Activated naive CD4-positive, alpha-beta T cell treated with anti-CD3 and anti-CD28 coated beads, Interleukin-2, amount 50 U/mL, for 24 hours (primary cell): ENCODE results near the gene STAT4.
A peak's percentile ranks its signal among the peaks of the same experiment; 100 is the strongest.

Source experiments
- H3K27ac Mint-ChIP-seq: one replicate; pipeline ENCODE4 v1.8.0; 2021; ENCODE audit warnings: mild to moderate bottlenecking, mixed read lengths
- H3K27me3 Mint-ChIP-seq: one replicate; pipeline ENCODE4 v1.8.0; 2021; ENCODE audit warnings: mixed read lengths
- H3K36me3 Mint-ChIP-seq: one replicate; pipeline ENCODE4 v1.8.0; 2021; ENCODE audit warnings: mixed read lengths
- H3K4me1 Mint-ChIP-seq: one replicate; pipeline ENCODE4 v1.8.0; 2021; ENCODE audit warnings: mixed read lengths
- H3K4me3 Mint-ChIP-seq: one replicate; pipeline ENCODE4 v1.8.0; 2021; ENCODE audit warnings: mild to moderate bottlenecking, mixed read lengths
- H3K9me3 Mint-ChIP-seq: one replicate; pipeline ENCODE4 v1.8.0; 2021; ENCODE audit warnings: mixed read lengths

The STAT4 gene

GRCh38 chr2:191150600-191151330 is at the start of gene STAT4:
Gene STAT4 (minus strand): TSS chr2:191150994. CDS start chr2:191148203, 2,791 bp downstream.
- peak within 1 kb of the TSS; percentile 99 for H3K27ac Mint-ChIP-seq
- peak within 1 kb of the TSS; percentile 98 for H3K4me3 Mint-ChIP-seq
- no peaks in the 10 kb centered on the region for H3K27me3 Mint-ChIP-seq
- no peaks in the 10 kb centered on the region for H3K9me3 Mint-ChIP-seq
- H3K36me3 Mint-ChIP-seq = peaks cover 22% of the 10 kb centered on the region
- H3K4me1 Mint-ChIP-seq = peaks cover 70% of the 10 kb centered on the region

- H3K27me3 Mint-ChIP-seq = no peaks in the 10 kb centered on the region
- no peak overlapping the region for H3K4me3 Mint-ChIP-seq
- H3K4me1 Mint-ChIP-seq = peaks cover 42% of the 10 kb centered on the region
- H3K27ac Mint-ChIP-seq = no peak overlapping the region
- H3K36me3 Mint-ChIP-seq = peaks cover 2% of the 10 kb centered on the region
- no peaks in the 10 kb centered on the region for H3K9me3 Mint-ChIP-seq
Observed at GRCh38 chr2:191199929-191200512, 49.2 kb upstream of the STAT4 start.

- no peak overlapping the region for H3K4me3 Mint-ChIP-seq
- peaks cover 46% of the 10 kb centered on the region for H3K4me1 Mint-ChIP-seq
- H3K9me3 Mint-ChIP-seq = no peaks in the 10 kb centered on the region
- no peaks in the 10 kb centered on the region for H3K27me3 Mint-ChIP-seq
- no peak overlapping the region for H3K27ac Mint-ChIP-seq
- no peaks in the 10 kb centered on the region for H3K36me3 Mint-ChIP-seq
Observed at GRCh38 chr2:191198271-191198670, 47.5 kb upstream of the STAT4 start.

- Mint-ChIP-seq H3K36me3 (no peaks in the 10 kb centered on the region), H3K9me3 (no peaks in the 10 kb centered on the region), H3K4me1 (peaks cover 46% of the 10 kb centered on the region), H3K27ac (peak overlapping the region; percentile 31), H3K4me3 (no peak overlapping the region), H3K27me3 (no peaks in the 10 kb centered on the region)
Observed at GRCh38 chr2:191197096-191197495, 46.3 kb upstream of the STAT4 start.

- Mint-ChIP-seq H3K27ac (peak overlapping the region; percentile 98), H3K4me1 (peaks cover 54% of the 10 kb centered on the region), H3K4me3 (peak overlapping the region; percentile 57), H3K36me3 (peaks cover 3% of the 10 kb centered on the region), H3K9me3 (peaks cover 6% of the 10 kb centered on the region), H3K27me3 (no peaks in the 10 kb centered on the region)
Observed at GRCh38 chr2:191195021-191195420, 44.2 kb upstream of the STAT4 start.

GRCh38 chr2:191190861-191191552 is 40.2 kb upstream of the STAT4 start:
- Mint-ChIP-seq H3K27me3 (no peaks in the 10 kb centered on the region), H3K36me3 (peaks cover 5% of the 10 kb centered on the region), H3K4me3 (no peak overlapping the region), H3K9me3 (peaks cover 9% of the 10 kb centered on the region), H3K4me1 (peaks cover 72% of the 10 kb centered on the region), H3K27ac (peak overlapping the region; percentile 70)

- peak overlapping the region; percentile 46 for H3K27ac Mint-ChIP-seq
- peaks cover 9% of the 10 kb centered on the region for H3K9me3 Mint-ChIP-seq
- H3K4me1 Mint-ChIP-seq = peaks cover 72% of the 10 kb centered on the region
- peaks cover 5% of the 10 kb centered on the region for H3K36me3 Mint-ChIP-seq
- H3K27me3 Mint-ChIP-seq = no peaks in the 10 kb centered on the region
- no peak overlapping the region for H3K4me3 Mint-ChIP-seq
Observed at GRCh38 chr2:191190435-191190834, 39.6 kb upstream of the STAT4 start.

GRCh38 chr2:191189112-191189635 is 38.4 kb upstream of the STAT4 start:
- peak overlapping the region; percentile 70 for H3K4me3 Mint-ChIP-seq
- H3K27ac Mint-ChIP-seq = peak overlapping the region; percentile 92
- H3K36me3 Mint-ChIP-seq = peaks cover 5% of the 10 kb centered on the region
- peaks cover 9% of the 10 kb centered on the region for H3K9me3 Mint-ChIP-seq
- peaks cover 61% of the 10 kb centered on the region for H3K4me1 Mint-ChIP-seq
- no peaks in the 10 kb centered on the region for H3K27me3 Mint-ChIP-seq

GRCh38 chr2:191188550-191189093 is 37.8 kb upstream of the STAT4 start:
- Mint-ChIP-seq H3K36me3 (peaks cover 5% of the 10 kb centered on the region), H3K27me3 (no peaks in the 10 kb centered on the region), H3K27ac (peak overlapping the region; percentile 92), H3K4me1 (peaks cover 55% of the 10 kb centered on the region), H3K9me3 (peaks cover 9% of the 10 kb centered on the region), H3K4me3 (peak overlapping the region; percentile 70)

GRCh38 chr2:191187105-191187829 is 36.5 kb upstream of the STAT4 start:
- no peak overlapping the region for H3K27ac Mint-ChIP-seq
- peaks cover 5% of the 10 kb centered on the region for H3K36me3 Mint-ChIP-seq
- H3K4me1 Mint-ChIP-seq = peaks cover 42% of the 10 kb centered on the region
- H3K27me3 Mint-ChIP-seq = no peaks in the 10 kb centered on the region
- H3K9me3 Mint-ChIP-seq = peaks cover 9% of the 10 kb centered on the region
- H3K4me3 Mint-ChIP-seq = no peak overlapping the region

- Mint-ChIP-seq H3K36me3 (no peaks in the 10 kb centered on the region), H3K9me3 (no peaks in the 10 kb centered on the region), H3K4me1 (peaks cover 21% of the 10 kb centered on the region), H3K4me3 (no peak overlapping the region), H3K27me3 (no peaks in the 10 kb centered on the region), H3K27ac (no peak overlapping the region)
Observed at GRCh38 chr2:191184457-191184856, 33.7 kb upstream of the STAT4 start.

- Mint-ChIP-seq H3K4me1 (peaks cover 11% of the 10 kb centered on the region), H3K9me3 (no peaks in the 10 kb centered on the region), H3K4me3 (no peak overlapping the region), H3K27ac (peak overlapping the region; percentile 12), H3K36me3 (no peaks in the 10 kb centered on the region), H3K27me3 (no peaks in the 10 kb centered on the region)
Observed at GRCh38 chr2:191183516-191183915, 32.7 kb upstream of the STAT4 start.

GRCh38 chr2:191183081-191183480 is 32.3 kb upstream of the STAT4 start:
- Mint-ChIP-seq H3K9me3 (no peaks in the 10 kb centered on the region), H3K27me3 (no peaks in the 10 kb centered on the region), H3K27ac (no peak overlapping the region), H3K4me1 (peaks cover 7% of the 10 kb centered on the region), H3K4me3 (no peak overlapping the region), H3K36me3 (no peaks in the 10 kb centered on the region)

GRCh38 chr2:191180713-191181112 is 29.9 kb upstream of the STAT4 start:
- Mint-ChIP-seq H3K36me3 (no peaks in the 10 kb centered on the region), H3K4me3 (no peak overlapping the region), H3K27ac (no peak overlapping the region), H3K9me3 (no peaks in the 10 kb centered on the region), H3K27me3 (no peaks in the 10 kb centered on the region), H3K4me1 (peaks cover 12% of the 10 kb centered on the region)

GRCh38 chr2:191180276-191180675 is 29.5 kb upstream of the STAT4 start:
- H3K27me3 Mint-ChIP-seq = no peaks in the 10 kb centered on the region
- no peak overlapping the region for H3K4me3 Mint-ChIP-seq
- no peaks in the 10 kb centered on the region for H3K36me3 Mint-ChIP-seq
- H3K9me3 Mint-ChIP-seq = no peaks in the 10 kb centered on the region
- no peak overlapping the region for H3K27ac Mint-ChIP-seq
- peaks cover 16% of the 10 kb centered on the region for H3K4me1 Mint-ChIP-seq
